DOHH2 (cell line): ENCODE data around the gene AREG.

ENCODE experiments used
- EZH2phosphoT487 ChIP-seq: fragments of 200-600 bp; sonication (generic); IDR thresholded peaks from 2 replicates; pipeline ENCODE4 v1.6.1; 2017; ENCODE audit warnings: borderline replicate concordance, mild to moderate bottlenecking, antibody characterized with exemption, low read length, moderate library complexity, mixed read lengths
- TF ChIP-seq, protein P1 (sequence below): fragments of 200-600 bp; sonication (generic); IDR thresholded peaks from one replicate; pipeline ENCODE4 v1.5.1; 2014; ENCODE audit warnings: antibody characterized with exemption, mild to moderate bottlenecking, low read depth, low read length; ENCODE audit not compliant: poor library complexity, severe bottlenecking

DNA sequence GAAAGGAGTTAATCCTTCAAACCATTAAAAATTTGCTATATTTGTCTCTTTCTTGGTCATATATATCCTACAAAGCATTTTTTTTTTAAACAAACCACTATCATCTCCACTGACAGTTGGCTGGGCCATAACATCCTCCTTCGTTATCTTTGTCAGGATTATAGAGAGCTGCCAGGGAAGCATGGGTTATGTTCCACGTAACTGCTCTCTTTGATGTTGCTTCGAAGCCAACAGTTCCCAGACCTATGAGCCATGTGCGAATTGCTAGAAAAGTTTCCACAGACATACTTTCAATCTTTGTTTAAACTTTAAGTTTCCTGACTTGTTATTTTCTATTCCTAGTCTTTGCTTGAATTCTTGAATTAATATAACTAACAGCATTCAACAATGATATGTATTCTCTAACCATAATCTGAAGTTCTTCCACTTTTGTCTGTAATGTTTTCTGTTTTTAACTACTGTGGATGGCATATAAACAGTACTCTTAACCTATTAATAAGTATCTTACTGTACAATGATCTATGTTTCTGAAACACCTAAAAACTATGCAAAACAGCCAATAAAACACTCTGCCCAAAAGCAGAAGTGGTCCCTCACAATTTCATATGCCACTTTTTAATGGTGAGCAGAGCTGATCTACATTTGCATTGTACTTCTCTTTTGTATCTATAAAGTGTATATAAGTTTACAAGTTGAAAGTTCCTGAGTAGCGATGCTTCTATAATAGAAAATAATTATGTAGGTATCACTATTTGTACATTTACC is 42.1 kb upstream of the AREG start:
- TF ChIP-seq, protein P1, sequence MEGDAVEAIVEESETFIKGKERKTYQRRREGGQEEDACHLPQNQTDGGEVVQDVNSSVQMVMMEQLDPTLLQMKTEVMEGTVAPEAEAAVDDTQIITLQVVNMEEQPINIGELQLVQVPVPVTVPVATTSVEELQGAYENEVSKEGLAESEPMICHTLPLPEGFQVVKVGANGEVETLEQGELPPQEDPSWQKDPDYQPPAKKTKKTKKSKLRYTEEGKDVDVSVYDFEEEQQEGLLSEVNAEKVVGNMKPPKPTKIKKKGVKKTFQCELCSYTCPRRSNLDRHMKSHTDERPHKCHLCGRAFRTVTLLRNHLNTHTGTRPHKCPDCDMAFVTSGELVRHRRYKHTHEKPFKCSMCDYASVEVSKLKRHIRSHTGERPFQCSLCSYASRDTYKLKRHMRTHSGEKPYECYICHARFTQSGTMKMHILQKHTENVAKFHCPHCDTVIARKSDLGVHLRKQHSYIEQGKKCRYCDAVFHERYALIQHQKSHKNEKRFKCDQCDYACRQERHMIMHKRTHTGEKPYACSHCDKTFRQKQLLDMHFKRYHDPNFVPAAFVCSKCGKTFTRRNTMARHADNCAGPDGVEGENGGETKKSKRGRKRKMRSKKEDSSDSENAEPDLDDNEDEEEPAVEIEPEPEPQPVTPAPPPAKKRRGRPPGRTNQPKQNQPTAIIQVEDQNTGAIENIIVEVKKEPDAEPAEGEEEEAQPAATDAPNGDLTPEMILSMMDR: no peak
- no peak for TF ChIP-seq EZH2phosphoT487
